Left ventricle myocardium inferior (tissue), 1 donor: ENCODE data around the gene HES7. TPM values are rescaled to one million over a fixed set of nuclear protein-coding genes. Genes with fewer than 3 reads are reported as not detected.

ENCODE experiments used
- DNase-seq: peaks from one replicate; pipeline ENCODE4 v3.0.0-alpha.2; 2020
- H3K27ac ChIP-seq: fragments of 200-600 bp; replicated peaks from 2 replicates; pipeline ENCODE4 v1.8.0; 2021
- H3K27me3 ChIP-seq: fragments of 200-600 bp; 2 replicates; pipeline ENCODE4 v1.8.0; 2021; ENCODE audit warnings: low read depth
- H3K36me3 ChIP-seq: fragments of 200-600 bp; 2 replicates; pipeline ENCODE4 v1.8.0; 2021
- H3K4me1 ChIP-seq: fragments of 200-600 bp; 2 replicates; pipeline ENCODE4 v1.8.0; 2021
- H3K4me3 ChIP-seq: fragments of 200-600 bp; 2 replicates; pipeline ENCODE4 v1.8.0; 2021; ENCODE audit warnings: mild to moderate bottlenecking, moderate library complexity
- H3K9me3 ChIP-seq: fragments of 200-600 bp; replicated peaks from 2 replicates; pipeline ENCODE4 v1.8.0; 2021
- CTCF ChIP-seq: fragments of 200-600 bp; IDR thresholded peaks from 2 replicates; pipeline ENCODE4 v1.8.0; 2021; ENCODE audit warnings: antibody characterized with exemption, mild to moderate bottlenecking, borderline replicate concordance
- intact Hi-C: fragments of 100-400 bp; cut with micrococcal nuclease; formaldehyde crosslinking; loops from one replicate; pipeline ENCODE4 v1.11.0; 2022
- total RNA-seq: library from RNA; stranded (reverse); fragmentation: NEBNext Ultra II Directional; extraction: Animal tissue kit (Norgen Biotek cat#: 25700); gene quantifications from one replicate; pipeline ENCODE4 v1.2.1, GENCODE V29; 2021
- donor health status: DM: no; HTN: yes; CAD: no; lungs with severe emphysema.

The HES7 gene
- total RNA-seq, 1 donor from 2014 or later = not detected

DNA sequence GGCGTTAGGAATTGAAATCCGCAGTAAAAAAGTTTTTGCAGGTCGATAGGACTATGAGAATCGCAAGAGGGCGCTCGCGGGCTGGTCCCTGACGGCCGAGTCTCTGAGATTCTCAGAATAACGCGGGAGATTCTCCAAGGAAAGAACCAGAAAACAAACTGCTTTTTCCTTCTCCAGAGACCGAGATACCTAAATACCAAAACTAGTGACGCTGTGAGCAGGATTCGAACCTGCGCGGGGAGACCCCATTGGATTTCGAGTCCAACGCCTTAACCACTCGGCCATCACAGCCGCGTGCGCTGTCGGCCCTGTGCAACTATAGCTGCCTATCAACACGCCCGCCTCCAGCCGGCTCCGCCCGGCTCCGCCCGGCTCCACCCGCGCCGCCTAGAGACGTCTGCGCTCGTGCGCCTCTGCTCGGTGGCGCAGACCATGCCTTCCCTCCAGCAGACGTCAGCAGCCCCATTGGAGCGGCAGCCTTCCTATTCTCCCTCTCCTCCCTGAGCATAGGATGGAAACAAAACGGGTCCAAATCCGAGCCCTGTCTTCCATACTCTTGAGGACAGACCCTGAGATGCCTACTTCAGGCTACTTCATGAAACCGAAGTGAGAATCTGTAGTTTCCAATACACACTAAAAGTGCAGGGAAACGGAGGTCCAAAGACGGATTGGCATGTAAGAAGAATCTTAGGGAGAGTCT lies 14.9 kb upstream of the HES7 start:
- Histone ChIP-seq H3K36me3 (peaks cover 47% of the 10 kb centered on the region), H3K9me3 (no peaks in the 10 kb centered on the region), H3K4me3 (peak overlapping the region; percentile 52), H3K27me3 (no peaks in the 10 kb centered on the region), H3K27ac (peak overlapping the region; percentile 89), H3K4me1 (peaks cover 56% of the 10 kb centered on the region)
- DNase-seq = peak; percentile 94
- TF ChIP-seq CTCF = peak; percentile 92
- intact Hi-C loops = no loop called here

GRCh38 chr17:8138374-8138671 lies 14.4 kb upstream of the HES7 start:
- Histone ChIP-seq H3K4me3 (peak overlapping the region; percentile 52), H3K27me3 (no peaks in the 10 kb centered on the region), H3K9me3 (no peaks in the 10 kb centered on the region), H3K27ac (peak overlapping the region; percentile 89), H3K36me3 (peaks cover 42% of the 10 kb centered on the region), H3K4me1 (peaks cover 55% of the 10 kb centered on the region)
- intact Hi-C loops = no loop called here
- DNase-seq = no peak
- no peak for TF ChIP-seq CTCF

DNA sequence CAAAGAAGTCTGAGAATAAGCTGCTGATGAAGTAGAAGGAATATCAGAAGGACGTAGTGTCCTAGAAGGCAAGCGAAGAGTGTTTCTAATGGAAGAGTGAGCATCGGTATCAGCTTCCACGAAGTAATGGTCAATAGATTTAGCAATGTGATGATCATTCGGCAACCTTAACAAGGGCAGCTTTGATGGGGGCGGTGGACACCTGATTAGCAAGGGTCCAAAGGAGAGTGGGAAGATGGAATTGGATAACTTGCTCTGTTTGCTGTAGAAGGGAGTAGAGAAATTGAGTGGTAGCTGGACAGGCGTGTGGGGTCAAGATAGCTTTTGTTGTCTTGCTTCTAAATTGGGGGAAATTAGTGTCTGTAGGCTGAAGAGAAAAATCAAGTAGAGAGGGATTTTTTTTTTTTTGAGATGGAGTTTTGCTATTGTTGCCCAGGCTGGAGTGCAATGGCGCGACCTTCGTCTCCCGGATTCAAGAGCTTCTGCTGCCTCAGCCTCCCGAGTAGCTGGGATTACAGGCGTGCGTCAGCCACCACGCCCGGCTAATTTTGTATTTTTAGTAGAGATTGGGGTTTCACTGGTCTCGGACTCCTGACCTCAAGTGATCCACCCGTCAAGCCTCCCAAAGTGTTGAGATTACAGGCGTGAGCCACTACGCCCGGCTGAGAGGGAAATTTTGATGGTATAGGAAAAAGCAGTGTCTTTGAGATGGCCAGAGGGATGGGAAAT lies 13.9 kb upstream of the HES7 start:
- no peak for DNase-seq
- H3K4me3 ChIP-seq = peak overlapping the region; percentile 52
- H3K36me3 ChIP-seq = peaks cover 37% of the 10 kb centered on the region
- peaks cover 50% of the 10 kb centered on the region for H3K4me1 ChIP-seq
- H3K27ac ChIP-seq = peak overlapping the region; percentile 89
- no peaks in the 10 kb centered on the region for H3K27me3 ChIP-seq
- no peaks in the 10 kb centered on the region for H3K9me3 ChIP-seq
- intact Hi-C loops = no loop called here
- no peak for TF ChIP-seq CTCF

DNA sequence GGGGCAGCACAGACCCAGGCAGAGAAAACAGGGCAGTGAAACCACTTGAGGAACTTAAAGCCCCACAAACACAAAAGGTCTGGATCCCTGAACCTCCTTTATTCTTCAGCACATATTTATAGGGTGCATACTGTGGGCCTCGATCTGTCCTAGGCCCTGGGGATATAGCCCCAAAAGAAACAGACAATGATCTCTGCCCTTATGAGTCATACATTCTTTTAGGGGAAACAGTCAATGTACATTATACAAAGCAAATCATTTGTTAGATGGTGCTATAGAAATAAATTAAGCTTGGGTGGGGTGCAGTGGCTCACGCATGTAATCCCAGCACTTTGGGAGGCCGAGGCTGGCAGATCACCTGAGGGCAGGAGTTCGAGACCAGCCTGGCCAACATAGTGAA lies 10.0 kb upstream of the HES7 start:
- Histone ChIP-seq H3K27me3 (peaks cover 13% of the 10 kb centered on the region), H3K4me1 (peaks cover 11% of the 10 kb centered on the region), H3K27ac (no peak overlapping the region), H3K4me3 (no peak overlapping the region), H3K36me3 (no peaks in the 10 kb centered on the region), H3K9me3 (no peaks in the 10 kb centered on the region)
- intact Hi-C loops = no loop called here
- DNase-seq = no peak
- TF ChIP-seq CTCF = no peak

GRCh38 chr17:8133399-8133798 lies 9.5 kb upstream of the HES7 start:
- Histone ChIP-seq H3K36me3 (no peaks in the 10 kb centered on the region), H3K27me3 (peaks cover 19% of the 10 kb centered on the region), H3K9me3 (no peaks in the 10 kb centered on the region), H3K4me1 (peaks cover 9% of the 10 kb centered on the region), H3K27ac (no peak overlapping the region), H3K4me3 (no peak overlapping the region)
- DNase-seq = no peak
- intact Hi-C loops = no loop called here
- no peak for TF ChIP-seq CTCF
